Activated B cell treated with CpG ODN at 0.5 μM for 24 hours (primary cell): ENCODE results near the gene OR1F1. TPM values are rescaled to one million over a fixed set of nuclear protein-coding genes. Genes with fewer than 3 reads are reported as not detected.

Experiments used
- ATAC-seq: fragments of 200-7000 bp; cut with Tn5 transposase; one replicate; pipeline ENCODE4 v1.10.0; 2021; ENCODE audit warnings: low read depth, mild to moderate bottlenecking, moderate library complexity
- CTCF ChIA-PET: fragments of 350-600 bp; sonication (Branson Sonifier 250); formaldehyde crosslinking; loops from one replicate; lab custom pipeline; 2021; ENCODE audit warnings: antibody characterized with exemption; lab: Charles Lee
- POLR2A ChIA-PET: fragments of 350-600 bp; sonication (Branson Sonifier 250); formaldehyde crosslinking; loops from one replicate; lab custom pipeline; 2021; ENCODE audit warnings: antibody characterized with exemption; lab: Charles Lee
- DNase-seq: peaks from one replicate; pipeline ENCODE4 v3.0.0; 2022
- H3K27ac Mint-ChIP-seq: one replicate; pipeline ENCODE4 v1.8.0; 2020; ENCODE audit warnings: mixed read lengths
- H3K27me3 Mint-ChIP-seq: one replicate; pipeline ENCODE4 v1.8.0; 2021; ENCODE audit warnings: mixed read lengths
- H3K36me3 Mint-ChIP-seq: one replicate; pipeline ENCODE4 v1.8.0; 2021; ENCODE audit warnings: low read depth, mixed read lengths
- H3K4me1 Mint-ChIP-seq: one replicate; pipeline ENCODE4 v1.8.0; 2021; ENCODE audit warnings: mixed read lengths
- H3K4me3 Mint-ChIP-seq: one replicate; pipeline ENCODE4 v1.8.0; 2020; ENCODE audit warnings: mild to moderate bottlenecking, mixed read lengths
- H3K9me3 Mint-ChIP-seq: one replicate; pipeline ENCODE4 v1.8.0; 2020; ENCODE audit warnings: mixed read lengths
- CTCF ChIP-seq: fragments of 200-600 bp; IDR thresholded peaks from one replicate; pipeline ENCODE4 v1.8.0; 2022; ENCODE audit warnings: antibody characterized with exemption, mild to moderate bottlenecking
- intact Hi-C: fragments of 100-400 bp; cut with micrococcal nuclease; formaldehyde crosslinking; loops from one replicate; pipeline ENCODE4 v1.15.1; 2024
- total RNA-seq: library from RNA; stranded (reverse); gene quantifications from 2 replicates; pipeline ENCODE4 v1.2.3, GENCODE V29; 2022

OR1F1 gene
- total RNA-seq, 1 donor from 2014 or later: not detected

DNA sequence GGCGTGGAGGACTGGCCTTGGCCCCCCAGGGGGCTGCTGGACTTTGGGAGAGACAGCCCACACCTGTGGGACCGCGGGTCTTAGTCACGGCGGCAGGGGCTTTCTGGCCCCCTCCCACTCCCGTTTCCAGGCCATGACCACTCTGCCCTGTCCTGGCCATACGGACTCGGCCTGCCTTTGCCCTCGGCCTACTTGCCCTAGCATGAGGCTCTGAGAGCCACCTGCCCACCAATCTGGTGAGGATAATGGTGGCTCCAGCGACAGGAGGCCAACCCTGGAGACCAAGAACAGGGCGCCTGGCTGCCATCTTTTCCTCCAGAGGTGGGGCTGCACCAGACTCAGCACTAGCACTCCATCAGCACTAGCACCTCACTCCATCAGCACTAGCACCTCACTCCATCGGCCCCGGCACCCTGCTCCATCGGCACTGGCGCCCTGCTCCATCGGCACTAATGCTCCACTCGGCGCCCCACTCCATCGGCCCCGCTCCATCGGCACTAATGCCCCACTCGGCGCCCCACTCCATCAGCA, 46.2 kb upstream of the OR1F1 start:
- H3K36me3 Mint-ChIP-seq: peaks cover 36% of the 10 kb centered on the region
- CTCF ChIA-PET: no interaction called here
- H3K4me1 Mint-ChIP-seq: no peaks in the 10 kb centered on the region
- H3K27ac Mint-ChIP-seq: no peak overlapping the region
- intact Hi-C loops: no loop called here
- DNase-seq (no peak), ATAC-seq (no peak)
- TF ChIP-seq CTCF: no peak
- no peak overlapping the region for H3K4me3 Mint-ChIP-seq
- no peaks in the 10 kb centered on the region for H3K9me3 Mint-ChIP-seq
- H3K27me3 Mint-ChIP-seq: no peaks in the 10 kb centered on the region
- POLR2A ChIA-PET: no interaction called here

GRCh38 chr16:3142327-3142726, 45.7 kb upstream of the OR1F1 start:
- ATAC-seq (no peak), DNase-seq (no peak)
- H3K4me1 Mint-ChIP-seq: no peaks in the 10 kb centered on the region
- no peak for TF ChIP-seq CTCF
- intact Hi-C loops: no loop called here
- H3K9me3 Mint-ChIP-seq: no peaks in the 10 kb centered on the region
- no peaks in the 10 kb centered on the region for H3K27me3 Mint-ChIP-seq
- no peak overlapping the region for H3K27ac Mint-ChIP-seq
- peaks cover 36% of the 10 kb centered on the region for H3K36me3 Mint-ChIP-seq
- CTCF ChIA-PET: no interaction called here
- no peak overlapping the region for H3K4me3 Mint-ChIP-seq
- POLR2A ChIA-PET: interaction anchor here (0.5 kb wide), 1 partner anchor 1157 kb away, joined by 12 read pairs; no protein-coding TSS in a partner anchor

DNA sequence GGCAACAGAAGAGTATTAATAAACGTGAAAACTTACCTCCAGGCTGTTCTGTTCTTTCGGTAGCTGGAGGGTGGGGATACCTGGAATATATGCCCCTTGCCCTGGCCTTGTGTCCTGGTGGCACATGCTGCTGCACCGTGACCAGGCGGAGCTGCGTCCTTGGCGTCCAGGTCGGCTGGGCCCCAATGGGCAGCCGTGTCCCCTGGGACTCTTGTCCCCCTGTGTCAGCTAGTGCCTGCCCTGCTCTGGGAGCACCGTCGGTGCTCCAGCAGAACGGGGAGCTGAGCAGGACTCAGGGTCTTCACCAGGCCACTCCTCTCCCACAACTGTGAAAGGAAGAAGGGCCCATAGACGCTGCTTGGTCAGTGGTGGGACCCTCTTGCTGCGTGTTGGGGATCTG, 45.2 kb upstream of the OR1F1 start:
- POLR2A ChIA-PET: interaction anchor here (0.5 kb wide), 1 partner anchor 1157 kb away, joined by 12 read pairs; no protein-coding TSS in a partner anchor
- H3K27me3 Mint-ChIP-seq: no peaks in the 10 kb centered on the region
- H3K4me1 Mint-ChIP-seq: no peaks in the 10 kb centered on the region
- ATAC-seq (no peak), DNase-seq (no peak)
- TF ChIP-seq CTCF: no peak
- CTCF ChIA-PET: no interaction called here
- H3K9me3 Mint-ChIP-seq: no peaks in the 10 kb centered on the region
- H3K4me3 Mint-ChIP-seq: no peak overlapping the region
- H3K36me3 Mint-ChIP-seq: peaks cover 32% of the 10 kb centered on the region
- intact Hi-C loops: no loop called here
- no peak overlapping the region for H3K27ac Mint-ChIP-seq

DNA sequence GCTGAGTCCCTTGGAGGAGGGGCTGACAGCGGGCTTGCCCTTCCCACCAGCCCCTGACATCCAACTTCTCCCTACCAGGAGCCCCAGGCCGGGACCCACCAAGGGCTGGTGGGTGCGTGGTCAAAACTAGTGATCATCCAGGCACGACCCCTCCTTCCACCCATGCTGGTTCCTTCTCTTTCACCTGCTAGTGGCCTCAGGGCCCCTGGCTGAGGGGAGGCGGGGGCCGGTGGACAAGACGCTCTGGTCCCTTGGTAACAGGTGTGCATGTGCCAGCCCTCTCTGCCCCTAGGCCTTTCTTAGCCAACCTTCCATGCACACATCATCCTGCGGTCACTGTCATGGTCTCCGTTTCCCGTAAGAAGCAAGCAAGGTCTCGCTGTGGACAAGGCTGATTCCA, 44.8 kb upstream of the OR1F1 start:
- intact Hi-C loops: no loop called here
- Mint-ChIP-seq H3K4me3 (no peak overlapping the region), H3K9me3 (no peaks in the 10 kb centered on the region), H3K27ac (no peak overlapping the region), H3K27me3 (no peaks in the 10 kb centered on the region), H3K4me1 (no peaks in the 10 kb centered on the region), H3K36me3 (peaks cover 31% of the 10 kb centered on the region)
- ChIA-PET POLR2A (no interaction called here), CTCF (no interaction called here)
- TF ChIP-seq CTCF: no peak
- ATAC-seq (no peak), DNase-seq (no peak)

- H3K4me1 Mint-ChIP-seq: no peaks in the 10 kb centered on the region
- CTCF ChIA-PET: interaction anchor here (1.1 kb wide), 1 partner anchor 14 kb away, joined by 3 read pairs; no protein-coding TSS in a partner anchor
- no peak overlapping the region for H3K4me3 Mint-ChIP-seq
- no peaks in the 10 kb centered on the region for H3K27me3 Mint-ChIP-seq
- POLR2A ChIA-PET: interaction anchor here (1.6 kb wide), 1 partner anchor 9 kb away, joined by 5 read pairs; the partner anchor contains the start of gene ZNF213
- DNase-seq (no peak), ATAC-seq (no peak)
- no peak for TF ChIP-seq CTCF
- no peak overlapping the region for H3K27ac Mint-ChIP-seq
- intact Hi-C loops: no loop called here
- H3K9me3 Mint-ChIP-seq: no peaks in the 10 kb centered on the region
- H3K36me3 Mint-ChIP-seq: peaks cover 30% of the 10 kb centered on the region
Measured at GRCh38 chr16:3143598-3144320, 44.2 kb upstream of the OR1F1 start.
